A549 (cell line): ENCODE data around the gene PPP1R14D. TPM values are rescaled to one million over a fixed set of nuclear protein-coding genes. Genes with fewer than 3 reads are reported as not detected.
A peak's percentile ranks its signal among the peaks of the same experiment; 100 is the strongest.

Experiments
- ATAC-seq, 2 experiments: fragments of 200-7000 bp in 1 of 2; fragments of >200 bp in 1 of 2; cut with Nextera tagmentation in 1 of 2; cut with Tn5 transposase in 1 of 2; 3 replicates each; pipeline versions ENCODE4 v1.8.0 to v1.9.1; 2018 to 2020; ENCODE audit warnings: mild to moderate bottlenecking in 1 of 2, moderate library complexity in 1 of 2
- CTCF ChIA-PET: fragments of 300-600 bp; sonication (Branson Sonifier 250); formaldehyde crosslinking; extraction: SDS; loops from one replicate; lab custom pipeline; 2021; ENCODE audit warnings: antibody characterized with exemption, inconsistent platforms; lab: Yijun Ruan, JAX
- POLR2A ChIA-PET: fragments of 350-600 bp; formaldehyde crosslinking; extraction: SDS; loops from one replicate; lab custom pipeline; 2021; ENCODE audit warnings: antibody characterized with exemption, inconsistent platforms; lab: Yijun Ruan, JAX
- DNase-seq, 2 experiments: peaks; one replicate each; pipeline versions ENCODE4 v3.0.0 to v3.0.0-alpha.2; 2011 to 2016; ENCODE audit warnings: low read depth in 1 of 2, low spot score in 1 of 2
- FAIRE-seq: peaks from 2 replicates; lab custom pipeline; 2011; peaks lifted over from hg19 to GRCh38; lab: Jason Lieb, UNC
- H3K27ac ChIP-seq, 2 experiments: fragments of >200 bp; sonication (Bioruptor Twin); formaldehyde crosslinking; 3 replicates each; pipeline ENCODE4 v1.5.1; 2016 to 2017
- H3K4me1 ChIP-seq: fragments of >200 bp; sonication (Bioruptor Twin); formaldehyde crosslinking; 3 replicates; pipeline ENCODE4 v1.6.1; 2016
- H3K4me2 ChIP-seq: fragments of >200 bp; sonication (Bioruptor Twin); formaldehyde crosslinking; 3 replicates; pipeline ENCODE4 v1.6.1; 2016
- H3K4me3 ChIP-seq: fragments of >200 bp; sonication (Bioruptor Twin); formaldehyde crosslinking; 3 replicates; pipeline ENCODE4 v1.5.1; 2016
- H3K9me3 ChIP-seq: fragments of >200 bp; sonication (Bioruptor Twin); formaldehyde crosslinking; 3 replicates; pipeline ENCODE4 v1.6.1; 2016
- CBX2 ChIP-seq: fragments of 200-600 bp; sonication (generic); IDR thresholded peaks from 2 replicates; pipeline ENCODE4 v1.6.1; 2016; ENCODE audit warnings: low read depth, mild to moderate bottlenecking, borderline replicate concordance
- CBX8 ChIP-seq: fragments of 200-600 bp; sonication (generic); IDR thresholded peaks from 2 replicates; pipeline ENCODE4 v1.6.1; 2016
- CHD4 ChIP-seq: fragments of 200-600 bp; sonication (generic); IDR thresholded peaks from 2 replicates; pipeline ENCODE4 v1.6.1; 2016; ENCODE audit warnings: antibody characterized with exemption, mild to moderate bottlenecking, borderline replicate concordance
- E2F6 ChIP-seq: IDR thresholded peaks from 2 replicates; pipeline ENCODE4 v1.6.1; 2012; ENCODE audit warnings: low read depth, borderline replicate concordance
- EHMT2 ChIP-seq: fragments of 200-600 bp; sonication (generic); IDR thresholded peaks from 2 replicates; pipeline ENCODE4 v1.6.1; 2016; ENCODE audit warnings: antibody characterized with exemption, low read depth, mild to moderate bottlenecking, moderate library complexity
- EP300 ChIP-seq, 2 experiments: fragments of >200 bp; sonication (Bioruptor Twin); formaldehyde crosslinking; IDR thresholded peaks; 2 replicates in 1 of 2; 3 replicates in 1 of 2; pipeline ENCODE4 v1.6.1; 2016 to 2017
- FOXS1 ChIP-seq: fragments of 250-450 bp; sonication (Bioruptor Pico); IDR thresholded peaks from 2 replicates; pipeline ENCODE4 v1.5.0; 2020; ENCODE audit warnings: mild to moderate bottlenecking, moderate library complexity
- GATA3 ChIP-seq: IDR thresholded peaks from 2 replicates; pipeline ENCODE4 v1.6.1; 2012; ENCODE audit warnings: borderline replicate concordance
- HDAC2 ChIP-seq: fragments of 200-600 bp; sonication (generic); IDR thresholded peaks from 2 replicates; pipeline ENCODE4 v1.6.1; 2016
- HES2 ChIP-seq: fragments of >200 bp; sonication (Bioruptor Twin); formaldehyde crosslinking; IDR thresholded peaks from 2 replicates; pipeline ENCODE4 v1.6.1; 2016
- JUNB ChIP-seq: fragments of >200 bp; sonication (Bioruptor Twin); formaldehyde crosslinking; IDR thresholded peaks from 2 replicates; pipeline ENCODE4 v1.6.1; 2016
- KDM1A ChIP-seq: fragments of 200-600 bp; sonication (generic); IDR thresholded peaks from 2 replicates; pipeline ENCODE4 v1.6.1; 2016; ENCODE audit warnings: low read depth, mild to moderate bottlenecking
- MAFK ChIP-seq: fragments of 450-650 bp; IDR thresholded peaks from 2 replicates; pipeline ENCODE4 v1.6.1; 2014; ENCODE audit not compliant: partially characterized antibody
- MAX ChIP-seq: IDR thresholded peaks from 2 replicates; pipeline ENCODE4 v1.6.1; 2012
- MAZ ChIP-seq: fragments of 150-350 bp; IDR thresholded peaks from 2 replicates; pipeline ENCODE4 v1.6.1; 2014; ENCODE audit warnings: antibody characterized with exemption, low read depth, low read length, borderline replicate concordance
- NPAS2 ChIP-seq: fragments of 250-450 bp; sonication (Bioruptor Pico); IDR thresholded peaks from 2 replicates; pipeline ENCODE4 v1.8.0; 2022; ENCODE audit warnings: mild to moderate bottlenecking, moderate library complexity, borderline replicate concordance
- NR3C1 ChIP-seq: fragments of >200 bp; sonication (Bioruptor Twin); formaldehyde crosslinking; IDR thresholded peaks from 3 replicates; pipeline ENCODE4 v1.6.1; 2017
- PHF8 ChIP-seq: fragments of 200-600 bp; sonication (generic); IDR thresholded peaks from 2 replicates; pipeline ENCODE4 v1.6.1; 2016; ENCODE audit warnings: low read depth, mild to moderate bottlenecking, antibody characterized with exemption, moderate library complexity, borderline replicate concordance
- POLR2A ChIP-seq: IDR thresholded peaks from 2 replicates; pipeline ENCODE4 v1.6.1; 2012; ENCODE audit warnings: mild to moderate bottlenecking, low read length
- POLR2AphosphoS2 ChIP-seq: conservative IDR thresholded peaks from 2 replicates; pipeline ENCODE4 v1.6.1; 2012; ENCODE audit warnings: low read length, improper control_type of control experiment, inconsistent platforms
- RARB ChIP-seq: fragments of 250-450 bp; sonication (Bioruptor Pico); IDR thresholded peaks from 2 replicates; pipeline ENCODE4 v1.8.0; 2021; ENCODE audit warnings: mild to moderate bottlenecking, moderate library complexity
- REST ChIP-seq: fragments of 200-600 bp; sonication (generic); IDR thresholded peaks from 2 replicates; pipeline ENCODE4 v1.6.1; 2016; ENCODE audit warnings: antibody characterized with exemption, mild to moderate bottlenecking, moderate library complexity
- RNF2 ChIP-seq: fragments of 200-600 bp; sonication (generic); IDR thresholded peaks from 2 replicates; pipeline ENCODE4 v1.6.1; 2016; ENCODE audit warnings: low read depth, mild to moderate bottlenecking, antibody characterized with exemption, moderate library complexity, borderline replicate concordance
- SREBF2 ChIP-seq: fragments of 450-650 bp; IDR thresholded peaks from 2 replicates; pipeline ENCODE4 v1.6.1; 2014; ENCODE audit warnings: mild to moderate bottlenecking, moderate library complexity
- TFCP2L1 ChIP-seq: fragments of 250-450 bp; sonication (Bioruptor Pico); IDR thresholded peaks from 2 replicates; pipeline ENCODE4 v1.5.0; 2021; ENCODE audit warnings: mild to moderate bottlenecking
- USF2 ChIP-seq: fragments of 450-650 bp; IDR thresholded peaks from 2 replicates; pipeline ENCODE4 v1.6.1; 2014; ENCODE audit warnings: antibody characterized with exemption
- ZC3H11A ChIP-seq: fragments of 450-650 bp; IDR thresholded peaks from 2 replicates; pipeline ENCODE4 v1.6.1; 2014; ENCODE audit warnings: antibody characterized with exemption, mild to moderate bottlenecking
- ZNF302 ChIP-seq: fragments of 250-450 bp; sonication (Bioruptor Pico); IDR thresholded peaks from 2 replicates; pipeline ENCODE4 v1.9.0; 2021; ENCODE audit warnings: inconsistent platforms, mild to moderate bottlenecking, moderate library complexity
- ZSCAN20 ChIP-seq: fragments of 250-450 bp; sonication (Bioruptor Pico); IDR thresholded peaks from 2 replicates; pipeline ENCODE4 v1.8.0; 2022; ENCODE audit warnings: mild to moderate bottlenecking, moderate library complexity
- WGBS: methylation state at CpG from one replicate; pipeline ENCODE4 v1.1.6; 2017; ENCODE audit errors: missing lambda C conversion rate; 5-methylcytosine and 5-hydroxymethylcytosine counted together
- polyA plus RNA-seq, 4 experiments: library from polyadenylated mRNA; depleted of rRNA in 3 of 4; stranded (reverse); fragments of >200 nt; fragmentation: RNase III in 1 of 4; extraction: RNeasy Plus Mini Kit Qiagen cat#74134 plus additional on column Dnase treatment in 1 of 4; gene quantifications; 2 replicates in 3 of 4; 3 replicates in 1 of 4; pipeline ENCODE4 v1.2.3, GENCODE V29; 2011 to 2017

PPP1R14D gene
- polyA plus RNA-seq, 2 of the 4 experiments (the other 2 are of a cell fraction): 0.21 to 1.1 TPM

GRCh38 chr15:40856746-40857145 lies 28.2 kb upstream of the PPP1R14D start:
- Histone ChIP-seq H3K4me3 (no peak overlapping the region), H3K4me2 (no peak overlapping the region), H3K9me3 (no peaks in the 10 kb centered on the region), H3K27ac (peak overlapping the region; percentile 59 to 76; a peak in 4 of 6 replicates), H3K4me1 (peaks cover 30% of the 10 kb centered on the region)
- POLR2A ChIA-PET: no interaction called here
- TF ChIP-seq CBX2: no peak
- no peak for TF ChIP-seq JUNB
- TF ChIP-seq RARB (CRISPR knock-in tag): no peak
- no peak for TF ChIP-seq SREBF2
- TF ChIP-seq PHF8: no peak
- TF ChIP-seq E2F6: no peak
- no peak for TF ChIP-seq EHMT2
- TF ChIP-seq MAFK: no peak
- TF ChIP-seq MAZ: no peak
- no peak for TF ChIP-seq NR3C1
- no peak for TF ChIP-seq NPAS2 (CRISPR knock-in tag)
- TF ChIP-seq RNF2: no peak
- no peak for TF ChIP-seq CHD4
- TF ChIP-seq EP300 (IDR thresholded peaks at IDR 0.05): no peak
- no peak for TF ChIP-seq MAX
- no peak for TF ChIP-seq CBX8
- no peak for TF ChIP-seq FOXS1 (CRISPR knock-in tag)
- no peak for TF ChIP-seq HDAC2
- FAIRE-seq: no peak
- CTCF ChIA-PET: interaction anchor here (0.8 to 9.3 kb wide), 20 partner anchors 10 to 177 kb away, joined by 3 to 254 read pairs (median 6); partner anchors contain the start of genes PPP1R14D, SPINT1 and VPS18
- 61% methylated on average over 2 of the region's 8 CpGs for WGBS
- DNase-seq: no peak
- no peak for ATAC-seq

- no peak overlapping the region for H3K27ac ChIP-seq
Observed at GRCh38 chr15:40855706-40856234, 27.3 kb upstream of the PPP1R14D start.

GRCh38 chr15:40854161-40854560 lies 25.7 kb upstream of the PPP1R14D start:
- DNase-seq: no peak
- no peak overlapping the region for H3K27ac ChIP-seq
- H3K4me2 ChIP-seq: no peak overlapping the region
- no peak for FAIRE-seq
- peaks cover 20% of the 10 kb centered on the region for H3K4me1 ChIP-seq
- H3K4me3 ChIP-seq: no peak overlapping the region
- no peak for ATAC-seq
- H3K9me3 ChIP-seq: no peaks in the 10 kb centered on the region
- ChIA-PET POLR2A (no interaction called here), CTCF (interaction anchor here (1.4 to 9.3 kb wide), 3 partner anchors 11 to 178 kb away, joined by 3 to 156 read pairs (median 5); partner anchors contain the start of gene SPINT1)
- TF ChIP-seq NPAS2 (CRISPR knock-in tag) (no peak), POLR2A (no peak), HDAC2 (no peak), CBX8 (no peak), POLR2AphosphoS2 (no peak), ZC3H11A (no peak), KDM1A (no peak), TFCP2L1 (CRISPR knock-in tag) (no peak), JUNB (no peak), RARB (CRISPR knock-in tag) (no peak), REST (no peak), USF2 (no peak), FOXS1 (CRISPR knock-in tag) (no peak), MAZ (no peak), ZNF302 (no peak)
- 98% methylated on average over 4 of the region's 10 CpGs for WGBS

More at GRCh38 chr15:40855706-40856234, 27.3 kb upstream of the PPP1R14D start:
- DNase-seq (no peak), ATAC-seq (no peak), FAIRE-seq (no peak)
- ChIA-PET POLR2A (interaction anchor here (0.6 kb wide), 1 partner anchor 38 kb away, joined by 4 read pairs; the partner anchor contains the start of gene VPS18), CTCF (interaction anchor here (0.9 to 9.3 kb wide), 5 partner anchors 9 to 177 kb away, joined by 3 to 254 read pairs (median 82); partner anchors contain the start of genes PPP1R14D, SPINT1 and VPS18)
- no peak overlapping the region for H3K4me3 ChIP-seq
- no peak for TF ChIP-seq GATA3
- TF ChIP-seq ZSCAN20: no peak
- TF ChIP-seq HES2: no peak
- TF ChIP-seq, all 56 proteins: peak for 0
- Histone ChIP-seq H3K4me2 (no peak overlapping the region), H3K9me3 (no peaks in the 10 kb centered on the region), H3K4me1 (peaks cover 25% of the 10 kb centered on the region)
- 49% methylated on average over 4 of the region's 13 CpGs for WGBS
